Esophagus squamous epithelium (tissue), 5 donors: ENCODE results near the gene TTF1. TPM values are rescaled to one million over a fixed set of nuclear protein-coding genes. Genes with fewer than 3 reads are reported as not detected.

Experiments
- DNase-seq: peaks from one replicate; lab custom pipeline; 2025; lab: John Stamatoyannopoulos, UW
- H3K27ac ChIP-seq, 4 donors: fragments of 200-600 bp; sonication (generic); one replicate each; pipeline ENCODE4 v1.5.1; 2016 to 2019; ENCODE audit warnings: mild to moderate bottlenecking in 1 of 4
- H3K27me3 ChIP-seq, 4 donors: fragments of 200-600 bp; sonication (generic); 1 replicate in 3 of 4; 2 replicates in 1 of 4; pipeline versions ENCODE4 v1.5.1 to v1.6.0; 2017 to 2021; ENCODE audit warnings: antibody characterized with exemption in 1 of 4
- H3K36me3 ChIP-seq, 3 donors: fragments of 200-600 bp; sonication (generic); one replicate each; pipeline ENCODE4 v1.5.1; 2016 to 2019
- H3K4me1 ChIP-seq, 3 donors: fragments of 200-600 bp; sonication (generic); one replicate each; pipeline ENCODE4 v1.5.1; 2017 to 2019
- H3K4me3 ChIP-seq, 4 donors: fragments of 200-600 bp; sonication (generic); 1 replicate in 3 of 4; 2 replicates in 1 of 4; pipeline ENCODE4 v1.5.1; 2016 to 2019; ENCODE audit warnings: mild to moderate bottlenecking in 2 of 4, moderate library complexity in 1 of 4
- H3K9me3 ChIP-seq, 3 donors: fragments of 200-600 bp; sonication (generic); one replicate each; pipeline ENCODE4 v1.5.1; 2016 to 2019
- CTCF ChIP-seq, 6 experiments: fragments of 450-650 bp in 4 of 6; fragments of 200-600 bp in 2 of 6; sonication (generic) in 2 of 6; IDR thresholded peaks; one replicate each; pipeline ENCODE4 v1.5.1; 2016 to 2019; ENCODE audit warnings: antibody characterized with exemption in 6 of 6, mild to moderate bottlenecking in 4 of 6, moderate library complexity in 4 of 6
- POLR2A ChIP-seq, 4 donors: fragments of 450-650 bp; IDR thresholded peaks; one replicate each; pipeline ENCODE4 v1.6.1; 2017; ENCODE audit warnings: antibody characterized with exemption in 4 of 4, mild to moderate bottlenecking in 4 of 4, moderate library complexity in 3 of 4
- WGBS, 2 donors: methylation state at CpG; one replicate each; pipeline ENCODE4 v1.1.5; 2018; 5-methylcytosine and 5-hydroxymethylcytosine counted together
- intact Hi-C: fragments of 100-400 bp; cut with DNase I; formaldehyde crosslinking; loops from one replicate; pipeline ENCODE4 v1.15.0; 2022
- total RNA-seq, 4 donors: library from RNA; depleted of rRNA; stranded (reverse); fragments of >200 nt; gene quantifications; one replicate each; pipeline ENCODE4 v1.1.0, GENCODE V29; 2016
- donor health status: DM: yes; HTN: yes; CAD: no.

TTF1 gene
- total RNA-seq, 4 donors from 2014 or later, result 4.4 to 14.9 (median 8.1) TPM

- peaks cover 0 to 88% (median 0%) of the 10 kb centered on the region in 4 donors for H3K27me3 ChIP-seq
- no peak overlapping the region for H3K4me3 ChIP-seq
- no peaks in the 10 kb centered on the region for H3K4me1 ChIP-seq
- H3K36me3 ChIP-seq, result no peaks in the 10 kb centered on the region
- intact Hi-C loops, result no loop called here
- H3K9me3 ChIP-seq, result no peaks in the 10 kb centered on the region
- no peak for TF ChIP-seq POLR2A (IDR thresholded peaks at IDR 0.05)
- TF ChIP-seq CTCF (IDR thresholded peaks at IDR 0.05), result no peak
- DNase-seq, result no peak
- 45 to 54% methylated on average over 22 of the region's 22 CpGs for WGBS, 2 donors
- H3K27ac ChIP-seq, result no peak overlapping the region
Observed at GRCh38 chr9:132424857-132425674, 18.4 kb upstream of the TTF1 start.

- WGBS, 2 donors, result 67 to 83% methylated on average over 2 of the region's 5 CpGs
- H3K9me3 ChIP-seq, result no peaks in the 10 kb centered on the region
- H3K4me1 ChIP-seq, result no peaks in the 10 kb centered on the region
- H3K4me3 ChIP-seq, result no peak overlapping the region
- intact Hi-C loops, result no loop called here
- no peak for DNase-seq
- TF ChIP-seq POLR2A (IDR thresholded peaks at IDR 0.05) (no peak), CTCF (IDR thresholded peaks at IDR 0.05) (no peak)
- no peaks in the 10 kb centered on the region for H3K36me3 ChIP-seq
- H3K27me3 ChIP-seq, result peaks cover 0 to 97% (median 0%) of the 10 kb centered on the region in 4 donors
- no peak overlapping the region for H3K27ac ChIP-seq
Observed at GRCh38 chr9:132423503-132423902, 16.9 kb upstream of the TTF1 start.

GRCh38 chr9:132422574-132422973 lies 15.9 kb upstream of the TTF1 start:
- peaks cover 0 to 97% (median 0%) of the 10 kb centered on the region in 4 donors for H3K27me3 ChIP-seq
- intact Hi-C loops, result no loop called here
- TF ChIP-seq POLR2A (IDR thresholded peaks at IDR 0.05) (no peak), CTCF (IDR thresholded peaks at IDR 0.05) (no peak)
- 41 to 44% methylated on average over 5 of the region's 5 CpGs for WGBS, 2 donors
- no peak overlapping the region for H3K27ac ChIP-seq
- no peaks in the 10 kb centered on the region for H3K4me1 ChIP-seq
- DNase-seq, result no peak
- H3K36me3 ChIP-seq, result no peaks in the 10 kb centered on the region
- H3K9me3 ChIP-seq, result no peaks in the 10 kb centered on the region
- H3K4me3 ChIP-seq, result no peak overlapping the region

- no peak for DNase-seq
- Histone ChIP-seq H3K27ac (no peak overlapping the region), H3K9me3 (no peaks in the 10 kb centered on the region), H3K27me3 (peaks cover 0 to 97% (median 2%) of the 10 kb centered on the region in 4 donors), H3K36me3 (no peaks in the 10 kb centered on the region), H3K4me1 (no peaks in the 10 kb centered on the region), H3K4me3 (no peak overlapping the region)
- intact Hi-C loops, result loop anchor here (10.0 kb wide), 2 partner anchors 156 to 386 kb away; no protein-coding TSS in a partner anchor
- 42 to 50% methylated on average over 5 of the region's 5 CpGs for WGBS, 2 donors
- TF ChIP-seq POLR2A (IDR thresholded peaks at IDR 0.05) (no peak), CTCF (IDR thresholded peaks at IDR 0.05) (no peak)
Observed at GRCh38 chr9:132418726-132419363, 12.2 kb upstream of the TTF1 start.

- Histone ChIP-seq H3K27me3 (peaks cover 0 to 100% (median 13%) of the 10 kb centered on the region in 4 donors), H3K27ac (no peak overlapping the region), H3K4me1 (peaks cover 10 to 20% (median 13%) of the 10 kb centered on the region in 3 donors), H3K4me3 (no peak overlapping the region), H3K9me3 (no peaks in the 10 kb centered on the region), H3K36me3 (no peaks in the 10 kb centered on the region)
- 27 to 57% methylated on average over 4 to 5 of the region's 12 CpGs for WGBS, 2 donors
- DNase-seq, result no peak
- intact Hi-C loops, result loop anchor here (10.0 kb wide), 2 partner anchors 160 to 390 kb away; no protein-coding TSS in a partner anchor
- TF ChIP-seq CTCF (IDR thresholded peaks at IDR 0.05) (no peak), POLR2A (IDR thresholded peaks at IDR 0.05) (no peak)
Observed at GRCh38 chr9:132415181-132415580, 8.5 kb upstream of the TTF1 start.
